Loucy (cell line): ENCODE data around the gene PARVA.

ENCODE experiments used
- H2AFZ ChIP-seq: fragments of 200-600 bp; sonication (generic); 2 replicates; pipeline ENCODE4 v1.6.0; 2016; ENCODE audit warnings: antibody characterized with exemption, mild to moderate bottlenecking, low read length, moderate library complexity
- H3F3A ChIP-seq: fragments of 200-600 bp; 2 replicates; pipeline ENCODE4 v1.6.0; 2016; ENCODE audit warnings: antibody characterized with exemption, low read depth, mild to moderate bottlenecking
- H3K27me3 ChIP-seq: fragments of 200-600 bp; sonication (generic); 2 replicates; pipeline ENCODE4 v1.6.1; 2014; ENCODE audit warnings: low read length, mild to moderate bottlenecking; ENCODE audit not compliant: insufficient read depth, poor library complexity, severe bottlenecking
- H3K36me3 ChIP-seq: fragments of 200-600 bp; sonication (generic); 2 replicates; pipeline ENCODE4 v1.6.1; 2016; ENCODE audit warnings: low read length; ENCODE audit not compliant: insufficient read depth
- H3K4me1 ChIP-seq: fragments of 200-600 bp; sonication (generic); 2 replicates; pipeline ENCODE4 v1.5.1; 2014; ENCODE audit warnings: low read length, mild to moderate bottlenecking; ENCODE audit not compliant: insufficient read depth, poor library complexity, severe bottlenecking
- H3K4me2 ChIP-seq: fragments of 200-600 bp; sonication (generic); 2 replicates; pipeline ENCODE4 v1.6.0; 2014; ENCODE audit warnings: antibody characterized with exemption, low read length, low read depth, mild to moderate bottlenecking; ENCODE audit not compliant: poor library complexity, severe bottlenecking
- H3K4me3 ChIP-seq: fragments of 200-600 bp; sonication (generic); 2 replicates; pipeline ENCODE4 v1.5.1; 2014; ENCODE audit warnings: low read length, mild to moderate bottlenecking, mixed read lengths; ENCODE audit not compliant: poor library complexity, severe bottlenecking
- H3K79me2 ChIP-seq: fragments of 200-600 bp; sonication (generic); 2 replicates; pipeline ENCODE4 v1.6.1; 2014; ENCODE audit warnings: low read length; ENCODE audit not compliant: insufficient read depth
- H3K9ac ChIP-seq: fragments of 200-600 bp; sonication (generic); 2 replicates; pipeline ENCODE4 v1.6.0; 2014; ENCODE audit warnings: mild to moderate bottlenecking, low read depth, low read length, moderate library complexity; ENCODE audit not compliant: poor library complexity, severe bottlenecking
- H3K9me2 ChIP-seq: fragments of 200-600 bp; sonication (generic); replicated peaks from 2 replicates; pipeline ENCODE4 v1.6.1; 2016; ENCODE audit warnings: low read depth, low read length, mixed read lengths
- H3K9me3 ChIP-seq: fragments of 200-600 bp; sonication (generic); 2 replicates; pipeline ENCODE4 v1.6.1; 2014; ENCODE audit warnings: mild to moderate bottlenecking, antibody characterized with exemption, low read length, low read depth; ENCODE audit not compliant: insufficient read depth
- H4K20me1 ChIP-seq: fragments of 200-600 bp; sonication (generic); 2 replicates; pipeline ENCODE4 v1.6.0; 2014; ENCODE audit warnings: antibody characterized with exemption, low read length, mild to moderate bottlenecking; ENCODE audit not compliant: insufficient read depth, poor library complexity, severe bottlenecking
- EZH2phosphoT487 ChIP-seq: fragments of 200-600 bp; IDR thresholded peaks from 2 replicates; pipeline ENCODE4 v1.6.1; 2018; ENCODE audit warnings: antibody characterized with exemption, mild to moderate bottlenecking, moderate library complexity, borderline replicate concordance
- TF ChIP-seq, protein P1 (sequence below): fragments of 200-600 bp; sonication (generic); conservative IDR thresholded peaks from 2 replicates; pipeline ENCODE4 v1.5.1; 2014; ENCODE audit warnings: mild to moderate bottlenecking, antibody characterized with exemption, low read length

Gene PARVA

DNA sequence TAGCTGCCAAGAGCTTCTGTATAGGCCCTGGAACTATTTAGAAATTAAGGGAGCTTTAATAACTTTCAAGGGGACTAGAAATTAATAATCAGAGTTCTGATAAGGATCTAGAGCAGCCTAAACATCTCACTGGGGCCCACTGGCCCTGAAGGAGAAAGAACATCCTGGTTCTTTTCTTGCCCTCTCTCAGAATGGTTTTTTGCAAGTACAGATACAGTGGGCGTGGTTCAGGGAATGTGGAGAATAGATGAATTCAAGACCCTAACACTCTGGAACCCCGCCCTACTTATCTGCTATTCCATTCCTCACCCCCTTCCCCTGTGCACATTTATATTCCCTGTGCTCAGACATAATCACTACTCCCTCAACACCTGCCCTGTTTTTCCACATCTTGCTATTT lies 90.2 kb downstream of the PARVA start:
- no peak overlapping the region for H2AFZ ChIP-seq
- H3K4me3 ChIP-seq: no peak overlapping the region
- H3K4me2 ChIP-seq: no peak overlapping the region
- H3K9me2 ChIP-seq: no peaks in the 10 kb centered on the region
- no peaks in the 10 kb centered on the region for H3K9me3 ChIP-seq
- no peaks in the 10 kb centered on the region for H3K4me1 ChIP-seq
- no peaks in the 10 kb centered on the region for H3K27me3 ChIP-seq
- H3K36me3 ChIP-seq: no peaks in the 10 kb centered on the region
- H4K20me1 ChIP-seq: no peaks in the 10 kb centered on the region
- H3K79me2 ChIP-seq: no peaks in the 10 kb centered on the region
- TF ChIP-seq EZH2phosphoT487: no peak
- TF ChIP-seq, protein P1, sequence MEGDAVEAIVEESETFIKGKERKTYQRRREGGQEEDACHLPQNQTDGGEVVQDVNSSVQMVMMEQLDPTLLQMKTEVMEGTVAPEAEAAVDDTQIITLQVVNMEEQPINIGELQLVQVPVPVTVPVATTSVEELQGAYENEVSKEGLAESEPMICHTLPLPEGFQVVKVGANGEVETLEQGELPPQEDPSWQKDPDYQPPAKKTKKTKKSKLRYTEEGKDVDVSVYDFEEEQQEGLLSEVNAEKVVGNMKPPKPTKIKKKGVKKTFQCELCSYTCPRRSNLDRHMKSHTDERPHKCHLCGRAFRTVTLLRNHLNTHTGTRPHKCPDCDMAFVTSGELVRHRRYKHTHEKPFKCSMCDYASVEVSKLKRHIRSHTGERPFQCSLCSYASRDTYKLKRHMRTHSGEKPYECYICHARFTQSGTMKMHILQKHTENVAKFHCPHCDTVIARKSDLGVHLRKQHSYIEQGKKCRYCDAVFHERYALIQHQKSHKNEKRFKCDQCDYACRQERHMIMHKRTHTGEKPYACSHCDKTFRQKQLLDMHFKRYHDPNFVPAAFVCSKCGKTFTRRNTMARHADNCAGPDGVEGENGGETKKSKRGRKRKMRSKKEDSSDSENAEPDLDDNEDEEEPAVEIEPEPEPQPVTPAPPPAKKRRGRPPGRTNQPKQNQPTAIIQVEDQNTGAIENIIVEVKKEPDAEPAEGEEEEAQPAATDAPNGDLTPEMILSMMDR: no peak
- no peaks in the 10 kb centered on the region for H3F3A ChIP-seq
- H3K9ac ChIP-seq: no peak overlapping the region

GRCh38 chr11:12469451-12469850 lies 92.1 kb downstream of the PARVA start:
- no peak overlapping the region for H3K9ac ChIP-seq
- H3F3A ChIP-seq: no peaks in the 10 kb centered on the region
- H2AFZ ChIP-seq: no peak overlapping the region
- no peak overlapping the region for H3K4me3 ChIP-seq
- no peaks in the 10 kb centered on the region for H3K9me3 ChIP-seq
- H3K79me2 ChIP-seq: no peaks in the 10 kb centered on the region
- H3K9me2 ChIP-seq: no peaks in the 10 kb centered on the region
- H3K36me3 ChIP-seq: no peaks in the 10 kb centered on the region
- H4K20me1 ChIP-seq: no peaks in the 10 kb centered on the region
- H3K4me1 ChIP-seq: no peaks in the 10 kb centered on the region
- TF ChIP-seq EZH2phosphoT487: no peak
- TF ChIP-seq, protein P1: no peak
- H3K4me2 ChIP-seq: no peak overlapping the region
- no peaks in the 10 kb centered on the region for H3K27me3 ChIP-seq

DNA sequence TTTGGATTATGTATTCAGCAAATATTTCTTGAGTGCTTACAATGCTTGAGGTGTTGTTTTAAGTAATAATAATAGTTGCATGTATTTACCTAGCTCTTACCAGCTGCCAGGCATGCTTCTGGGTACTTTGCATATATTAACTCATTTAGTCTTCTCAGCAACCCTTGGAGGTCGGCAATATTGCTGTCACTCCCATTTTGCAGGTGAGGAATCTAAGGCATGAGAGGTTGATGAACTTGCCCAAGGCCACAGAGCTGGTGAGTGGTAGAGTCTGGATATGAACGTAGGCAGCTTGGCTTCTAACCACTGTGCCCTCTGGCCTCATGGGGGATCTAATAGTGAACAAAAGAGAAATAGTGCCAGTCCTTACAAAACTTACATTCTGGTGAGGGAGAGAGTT lies 92.9 kb downstream of the PARVA start:
- Histone ChIP-seq H3K9ac (no peak overlapping the region), H2AFZ (no peak overlapping the region)
- TF ChIP-seq, protein P1: no peak
- no peak for TF ChIP-seq EZH2phosphoT487

More for the DNA sequence above, 92.9 kb downstream of the PARVA start:
- no peaks in the 10 kb centered on the region for H4K20me1 ChIP-seq
- H3K4me2 ChIP-seq: no peak overlapping the region
- H3K79me2 ChIP-seq: no peaks in the 10 kb centered on the region
- no peaks in the 10 kb centered on the region for H3K4me1 ChIP-seq
- H3K9me3 ChIP-seq: no peaks in the 10 kb centered on the region
- H3K4me3 ChIP-seq: no peak overlapping the region
- no peaks in the 10 kb centered on the region for H3F3A ChIP-seq
- H3K9me2 ChIP-seq: no peaks in the 10 kb centered on the region
- H3K36me3 ChIP-seq: no peaks in the 10 kb centered on the region
- H3K27me3 ChIP-seq: no peaks in the 10 kb centered on the region
